NK-92 (cell line): ENCODE data around the gene CD8B2.
"Not testable (repeated sequence)": the region's sequence is repeated elsewhere in the genome, so short reads cannot be mapped to it uniquely, and the experiment has no call there.

Experiments used
- DNase-seq: peaks from one replicate; lab custom pipeline; 2025; ENCODE audit not compliant: unreplicated experiment; lab: John Stamatoyannopoulos, UW

Gene CD8B2

DNA sequence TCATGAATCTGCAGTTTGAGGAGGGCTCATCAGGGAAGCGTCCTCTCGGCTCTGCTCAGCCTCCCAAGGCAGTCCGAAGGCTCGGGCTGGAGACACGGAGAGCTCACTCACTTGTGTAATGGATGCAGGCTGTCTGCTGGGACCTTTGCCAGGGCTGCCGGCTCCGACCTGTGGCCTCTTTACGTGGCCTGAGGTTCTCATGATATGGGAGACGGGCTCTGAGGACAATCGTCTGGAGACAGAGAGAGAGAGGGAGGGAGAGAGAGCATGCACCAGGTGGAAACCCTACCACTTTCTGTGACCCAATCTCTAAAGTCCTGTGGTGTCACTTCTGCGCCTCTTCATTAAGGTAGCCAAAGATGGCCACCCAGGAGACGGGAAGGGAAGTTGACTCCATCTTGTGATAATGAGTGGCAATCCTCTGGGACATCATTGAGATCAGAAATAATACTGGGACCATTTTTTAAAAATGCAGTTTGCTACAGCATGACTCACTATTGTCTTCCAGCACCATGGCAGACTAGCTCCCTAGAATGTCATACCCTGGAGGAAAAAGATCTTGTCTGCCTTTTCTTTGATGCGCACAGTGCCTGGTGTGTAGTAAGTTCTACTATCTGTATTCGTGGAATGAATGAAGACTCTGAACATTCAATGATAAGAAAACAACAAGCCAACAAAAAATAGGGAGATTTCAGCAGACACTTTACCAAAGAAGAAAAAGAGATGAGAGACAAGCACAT is 60.2 kb downstream of the CD8B2 start:
- no peak for DNase-seq

- no peak for DNase-seq
Observed at GRCh38 chr2:106551417-106552130, 64.4 kb downstream of the CD8B2 start.

DNA sequence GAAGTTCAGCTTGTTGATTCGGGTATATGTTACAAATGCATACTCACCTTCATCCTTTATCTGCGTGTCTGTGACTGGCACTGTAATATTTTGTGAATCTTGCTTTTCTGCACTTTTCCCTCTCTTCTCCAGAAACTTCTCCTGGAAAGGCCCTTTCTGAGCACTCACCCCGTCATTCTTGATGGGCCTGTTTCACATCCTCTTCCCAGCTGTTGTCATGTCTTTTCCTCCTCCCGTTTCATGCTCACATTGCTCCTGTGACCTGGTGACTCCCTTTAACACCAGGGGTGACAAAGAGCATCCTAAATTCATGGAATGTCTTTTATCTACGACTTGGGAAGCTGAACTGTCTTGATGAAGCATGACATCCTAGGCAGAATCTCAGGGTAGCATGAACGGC is 65.8 kb downstream of the CD8B2 start:
- no peak for DNase-seq

DNA sequence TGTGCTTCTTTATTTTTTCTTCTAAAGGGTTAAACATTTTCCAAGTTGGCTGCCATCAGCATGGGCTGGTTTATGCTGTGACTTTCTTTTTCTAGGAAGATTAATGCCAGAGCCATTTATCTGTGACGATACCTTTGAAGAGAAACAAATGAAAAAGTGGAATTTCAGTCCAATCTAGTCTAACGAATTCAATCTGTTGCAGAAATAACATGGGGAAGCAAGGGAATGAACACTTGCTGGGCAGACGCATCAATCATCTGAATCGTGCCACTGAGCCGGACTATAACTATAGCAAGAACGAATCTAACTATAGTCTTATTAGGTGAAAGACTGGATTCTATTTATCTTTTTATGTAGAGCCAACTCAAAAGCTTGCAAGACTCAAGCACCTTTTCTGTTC is 66.2 kb downstream of the CD8B2 start:
- DNase-seq: no peak

- no peak for DNase-seq
Observed at GRCh38 chr2:106554411-106554810, 67.2 kb downstream of the CD8B2 start.

DNA sequence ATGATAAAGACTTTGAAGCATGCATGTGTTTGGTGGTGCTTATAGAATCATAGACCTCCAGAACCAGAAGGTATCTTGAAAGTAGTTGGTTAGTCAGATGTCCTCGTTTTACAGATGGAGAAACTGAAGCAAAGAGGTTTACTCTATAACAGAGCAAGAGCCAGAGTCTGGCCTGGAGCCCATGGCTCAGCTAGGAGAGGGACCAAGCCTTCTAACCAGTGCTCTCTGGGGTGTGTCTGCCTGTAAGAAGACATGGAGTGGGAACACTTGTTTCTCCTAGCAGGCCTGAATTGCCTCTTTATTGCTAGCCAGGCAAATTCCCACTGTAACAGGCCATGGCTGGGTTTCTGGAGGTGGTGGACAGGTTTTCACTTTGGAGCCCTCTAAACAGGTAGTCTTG is 67.9 kb downstream of the CD8B2 start:
- no peak for DNase-seq

- not testable (repeated sequence) for DNase-seq
Observed at GRCh38 chr2:106559786-106560185, 72.6 kb downstream of the CD8B2 start.

DNA sequence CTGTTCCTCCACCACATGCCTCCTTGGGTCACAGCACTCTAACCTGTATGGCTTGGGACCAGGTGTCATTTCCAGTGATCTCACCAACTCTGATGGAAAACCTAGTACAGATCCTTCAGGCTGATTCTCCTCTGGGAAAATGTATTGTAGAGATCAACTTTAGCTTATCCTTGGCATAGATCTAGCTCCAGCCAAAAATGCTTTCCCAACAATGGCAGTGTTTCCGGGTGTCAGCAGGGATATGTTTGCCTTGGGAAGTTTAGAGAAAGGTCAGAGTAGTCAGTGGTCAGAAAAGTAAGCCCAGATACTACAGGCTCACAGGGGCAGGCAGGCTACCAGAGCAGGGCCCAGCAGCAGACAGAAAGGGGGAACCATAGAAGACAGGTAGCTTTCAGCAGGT is 73.6 kb downstream of the CD8B2 start:
- no peak for DNase-seq

DNA sequence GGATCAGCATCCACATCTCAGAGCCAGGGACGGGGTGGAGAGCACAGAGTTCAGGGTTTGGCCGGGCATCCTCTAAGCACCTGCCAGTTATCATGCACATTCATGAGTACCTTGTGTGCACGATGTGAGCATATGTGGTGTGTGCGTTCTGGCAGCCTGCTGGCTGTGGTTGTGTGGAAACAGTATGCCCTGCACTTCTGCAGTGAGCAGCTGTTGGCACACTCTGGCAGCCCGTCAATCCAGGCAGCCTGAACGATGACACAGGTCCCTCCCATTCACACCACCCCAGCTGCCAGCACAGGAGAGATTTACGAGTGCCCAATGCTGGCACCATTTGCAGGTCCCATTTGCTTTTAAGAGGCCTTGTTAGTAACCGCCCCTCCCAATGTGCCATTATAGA is 74.2 kb downstream of the CD8B2 start:
- no peak for DNase-seq

DNA sequence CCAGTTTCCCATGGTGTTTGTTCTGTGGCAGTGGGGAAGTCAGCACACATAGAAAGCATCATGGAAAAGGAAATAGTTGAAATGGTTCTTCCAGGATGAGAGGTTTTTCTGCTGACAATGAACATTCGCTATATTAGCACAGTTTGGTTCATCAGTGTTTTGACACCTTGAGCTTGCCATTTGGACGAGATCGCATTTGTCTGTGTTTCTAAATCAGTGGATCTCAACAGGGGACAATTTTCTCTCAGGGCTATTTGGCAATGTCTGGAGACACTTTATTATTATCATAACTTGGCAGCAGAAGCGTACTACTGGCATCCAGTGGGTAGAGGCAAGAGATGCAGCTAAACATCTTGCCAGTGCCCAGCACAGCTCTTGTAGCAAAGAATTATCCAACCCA is 74.6 kb downstream of the CD8B2 start:
- DNase-seq: no peak

DNA sequence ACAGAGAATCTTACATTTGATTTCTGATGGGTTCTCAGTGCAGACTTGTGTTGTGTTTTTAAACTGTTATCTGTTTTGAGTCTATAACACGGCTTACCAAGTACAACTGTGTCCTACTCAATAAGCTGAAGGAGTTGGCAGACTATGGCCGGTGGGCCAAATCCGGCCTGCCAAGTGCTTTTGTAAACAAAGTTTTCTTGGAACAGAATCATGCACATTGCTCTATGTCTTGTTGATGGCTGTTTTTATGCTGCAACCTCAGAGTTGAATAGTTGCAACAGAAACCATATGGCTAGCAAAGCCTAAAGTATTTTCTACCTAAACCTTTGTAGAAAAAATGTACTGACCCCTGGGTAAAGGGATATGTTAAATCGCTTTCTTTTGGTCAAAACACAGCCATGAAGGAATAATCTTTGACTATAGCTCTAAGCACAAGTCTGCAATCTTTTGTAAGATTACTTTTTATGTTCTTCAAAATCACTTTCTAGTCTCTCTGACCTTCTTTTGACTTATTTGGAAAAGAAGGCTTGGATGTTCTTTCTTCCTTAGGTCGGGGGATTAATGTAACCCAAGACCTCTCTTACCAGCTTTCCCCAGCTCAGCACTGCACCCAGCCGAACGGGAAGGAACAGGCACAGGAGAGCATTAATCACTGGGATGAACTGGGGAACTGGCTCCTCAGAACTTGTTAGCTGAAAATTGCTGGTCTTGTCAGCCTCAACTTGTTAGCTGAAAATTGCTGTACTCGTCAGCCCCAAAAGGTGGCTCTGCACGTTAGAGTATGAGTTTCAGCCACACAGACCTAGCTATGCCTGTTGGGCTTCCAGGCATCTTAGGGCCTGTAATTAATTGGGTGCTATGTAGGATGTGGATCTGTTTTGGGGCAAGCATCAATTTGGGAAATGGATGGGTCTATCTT is 75.4 kb downstream of the CD8B2 start:
- no peak for DNase-seq

DNA sequence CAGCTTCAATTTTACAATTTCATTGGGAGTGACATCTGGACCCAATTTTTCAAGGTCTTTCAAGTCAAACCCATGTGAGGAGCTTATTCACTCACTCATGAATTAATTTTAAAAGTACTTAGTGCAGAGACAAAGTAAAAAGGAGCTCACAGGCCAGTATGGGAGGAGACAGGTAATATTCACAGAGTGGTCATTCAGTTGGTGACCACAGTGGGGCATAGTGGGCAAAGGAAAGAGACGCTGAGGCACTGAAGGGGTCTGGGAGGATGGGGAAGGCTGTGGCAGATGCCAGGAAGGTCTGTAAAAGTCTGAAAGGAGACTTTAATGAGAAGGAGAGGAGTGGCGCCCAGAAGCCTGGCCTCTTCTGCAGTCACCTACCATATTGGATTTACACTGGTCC is 76.0 kb downstream of the CD8B2 start:
- DNase-seq: no peak

GRCh38 chr2:106565599-106565998 is 78.4 kb downstream of the CD8B2 start:
- DNase-seq: no peak

GRCh38 chr2:106566050-106566449 is 78.9 kb downstream of the CD8B2 start:
- no peak for DNase-seq

GRCh38 chr2:106566484-106566883 is 79.3 kb downstream of the CD8B2 start:
- not testable (repeated sequence) for DNase-seq

GRCh38 chr2:106570316-106570715 is 83.2 kb downstream of the CD8B2 start:
- no peak for DNase-seq
